ENCODE data around the gene SV2C.

- TF ChIP-seq CTCF (conservative IDR thresholded peaks at IDR 0.05 in 1 of 2, IDR thresholded peaks at IDR 0.05 in 1 of 2; ENCODE audit: low read depth in 1 of 2, low read length in 2 of 2), result no peak
- TF ChIP-seq EZH2 (IDR thresholded peaks at IDR 0.05; ENCODE audit: low read length, missing control alignments), result no peak
These were observed 14.0 kb upstream of the SV2C start for GRCh38 chr5:76069061-76069735.

All from fibroblast of lung (primary cell).